Astrocyte (in vitro differentiated cells and primary cell): ENCODE data around the gene CMIP. TPM values are rescaled to one million over a fixed set of nuclear protein-coding genes. Genes with fewer than 3 reads are reported as not detected.

Source experiments
- DNase-seq: peaks from one replicate; pipeline ENCODE4 v3.0.0-alpha.2; 2010; ENCODE audit warnings: low read depth
- FAIRE-seq: peaks from 2 replicates; lab custom pipeline; 2011; peaks lifted over from hg19 to GRCh38; lab: Jason Lieb, UNC
- H2AFZ ChIP-seq: 2 replicates; pipeline ENCODE4 v1.6.0; 2012; ENCODE audit warnings: low read depth, low read length, inconsistent platforms
- H3K27ac ChIP-seq: 2 replicates; pipeline ENCODE4 v1.5.1; 2011; ENCODE audit warnings: low read depth, low read length, inconsistent platforms
- H3K27me3 ChIP-seq: 2 replicates; pipeline ENCODE4 v1.6.0; 2011; ENCODE audit warnings: low read length, inconsistent platforms; ENCODE audit not compliant: insufficient read depth
- H3K36me3 ChIP-seq: 2 replicates; pipeline ENCODE4 v1.5.1; 2011; ENCODE audit warnings: low read length, inconsistent platforms; ENCODE audit not compliant: insufficient read depth
- H3K4me1 ChIP-seq: 2 replicates; pipeline ENCODE4 v1.5.1; 2011; ENCODE audit warnings: low read length, inconsistent platforms; ENCODE audit not compliant: insufficient read depth
- H3K4me2 ChIP-seq: 2 replicates; pipeline ENCODE4 v1.6.0; 2012; ENCODE audit warnings: low read length, inconsistent platforms
- H3K4me3 ChIP-seq: 2 replicates; pipeline ENCODE4 v1.5.1; 2011; ENCODE audit warnings: low read depth, mild to moderate bottlenecking, low read length, inconsistent platforms; ENCODE audit not compliant: insufficient read depth
- H3K79me2 ChIP-seq: 2 replicates; pipeline ENCODE4 v1.6.0; 2012; ENCODE audit warnings: mild to moderate bottlenecking, low read length, inconsistent platforms; ENCODE audit not compliant: insufficient read depth
- H3K9ac ChIP-seq: 2 replicates; pipeline ENCODE4 v1.6.0; 2012; ENCODE audit warnings: mild to moderate bottlenecking, low read length, inconsistent platforms
- H3K9me3 ChIP-seq: 2 replicates; pipeline ENCODE4 v1.5.1; 2012; ENCODE audit warnings: low read depth, mild to moderate bottlenecking, low read length, inconsistent platforms; ENCODE audit not compliant: insufficient read depth
- H4K20me1 ChIP-seq: 2 replicates; pipeline ENCODE4 v1.6.0; 2012; ENCODE audit warnings: low read length, inconsistent platforms; ENCODE audit not compliant: insufficient read depth
- H3K27ac Mint-ChIP-seq: one replicate; pipeline ENCODE4 v1.8.0; 2021; ENCODE audit warnings: mild to moderate bottlenecking, mixed read lengths; ENCODE audit not compliant: unreplicated experiment
- H3K27me3 Mint-ChIP-seq: one replicate; pipeline ENCODE4 v1.8.0; 2021; ENCODE audit warnings: low read depth, mixed read lengths; ENCODE audit not compliant: unreplicated experiment
- H3K36me3 Mint-ChIP-seq: one replicate; pipeline ENCODE4 v1.8.0; 2021; ENCODE audit warnings: low read depth, mixed read lengths; ENCODE audit not compliant: unreplicated experiment
- H3K4me1 Mint-ChIP-seq: one replicate; pipeline ENCODE4 v1.8.0; 2021; ENCODE audit warnings: low read depth, mixed read lengths; ENCODE audit not compliant: unreplicated experiment
- H3K4me3 Mint-ChIP-seq: one replicate; pipeline ENCODE4 v1.8.0; 2021; ENCODE audit warnings: mild to moderate bottlenecking, moderate library complexity, mixed read lengths; ENCODE audit not compliant: unreplicated experiment
- H3K9me3 Mint-ChIP-seq: one replicate; pipeline ENCODE4 v1.8.0; 2021; ENCODE audit warnings: mild to moderate bottlenecking, mixed read lengths; ENCODE audit not compliant: unreplicated experiment
- CTCF ChIP-seq: IDR thresholded peaks from 2 replicates; pipeline ENCODE4 v1.5.1; 2011; ENCODE audit warnings: low read depth, mild to moderate bottlenecking, inconsistent platforms, low read length, moderate library complexity; ENCODE audit not compliant: insufficient read depth
- EZH2 ChIP-seq: IDR thresholded peaks from 2 replicates; pipeline ENCODE4 v1.6.1; 2012; ENCODE audit warnings: mild to moderate bottlenecking, low read length, inconsistent platforms; ENCODE audit not compliant: insufficient read depth
- total RNA-seq: library from RNA; stranded (reverse); gene quantifications from 2 replicates; pipeline ENCODE4 v1.2.1, GENCODE V29; 2021

The CMIP gene
- total RNA-seq, 1 donor from 2014 or later: 71.5 TPM

DNA sequence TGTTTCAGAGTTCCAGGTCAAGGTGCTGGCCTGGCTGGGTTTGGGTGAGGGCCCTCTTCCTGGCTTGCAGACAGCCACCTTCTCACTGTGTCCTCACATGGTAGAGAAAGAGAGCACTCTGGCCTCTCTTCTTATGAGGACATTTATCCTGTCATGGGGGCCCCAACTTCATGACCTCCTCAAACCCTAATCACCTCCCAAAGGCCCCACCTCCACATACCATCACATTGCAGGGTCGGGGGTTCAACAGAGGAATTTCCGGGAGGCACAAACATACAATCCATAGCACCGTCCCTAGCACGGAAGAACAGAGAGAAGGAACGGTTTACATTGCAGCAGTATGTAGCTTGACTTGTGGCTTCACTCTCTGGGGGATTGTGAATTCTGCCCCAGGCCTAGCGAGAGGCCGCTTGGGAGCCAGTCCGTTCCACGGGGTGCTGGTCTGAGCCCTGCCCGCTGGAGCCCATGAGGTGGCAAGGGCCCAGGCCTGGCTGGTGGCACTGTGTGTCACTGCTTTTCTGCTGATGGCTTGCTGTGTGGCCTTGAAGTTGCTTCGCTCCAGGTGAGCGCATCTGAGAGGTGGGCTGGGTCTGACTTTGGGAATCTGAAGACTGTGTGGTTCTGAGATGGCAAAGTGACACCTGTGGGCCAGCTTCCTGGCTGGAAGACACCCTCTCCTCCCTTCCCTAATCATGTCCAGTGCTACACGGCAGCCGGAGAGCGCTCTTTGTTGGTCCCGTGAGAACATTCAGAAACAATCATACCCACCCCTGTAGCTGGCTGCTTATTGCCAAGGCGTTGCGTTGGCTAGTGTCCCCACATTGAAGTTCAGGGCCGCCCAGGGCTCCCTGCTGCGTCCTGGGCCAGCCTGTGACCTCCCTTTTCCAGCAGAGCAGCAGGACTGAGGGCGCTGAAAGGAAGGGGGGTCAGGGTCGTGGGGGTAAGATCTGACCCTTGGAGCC, 98.3 kb downstream of the CMIP start:
- peak overlapping the region; percentile 54 for H3K4me3 Mint-ChIP-seq
- TF ChIP-seq CTCF (no peak), EZH2 (no peak)
- no peaks in the 10 kb centered on the region for H3K36me3 ChIP-seq
- H3K27ac Mint-ChIP-seq: no peak overlapping the region
- no peaks in the 10 kb centered on the region for H3K9me3 ChIP-seq
- peaks cover 84% of the 10 kb centered on the region for H4K20me1 ChIP-seq
- H3K27ac ChIP-seq: peak overlapping the region; percentile 64
- H3K4me1 ChIP-seq: peaks cover 34% of the 10 kb centered on the region
- no peak for FAIRE-seq
- H3K79me2 ChIP-seq: peaks cover 94% of the 10 kb centered on the region
- H3K27me3 Mint-ChIP-seq: no peaks in the 10 kb centered on the region
- peaks cover 2% of the 10 kb centered on the region for H3K36me3 Mint-ChIP-seq
- peak overlapping the region; percentile 15 for H2AFZ ChIP-seq
- DNase-seq: no peak
- H3K4me2 ChIP-seq: peak overlapping the region; percentile 66
- H3K9me3 Mint-ChIP-seq: no peaks in the 10 kb centered on the region
- peak overlapping the region; percentile 5 for H3K4me3 ChIP-seq
- no peaks in the 10 kb centered on the region for H3K27me3 ChIP-seq
- H3K4me1 Mint-ChIP-seq: peaks cover 41% of the 10 kb centered on the region
- peak overlapping the region; percentile 64 for H3K9ac ChIP-seq

DNA sequence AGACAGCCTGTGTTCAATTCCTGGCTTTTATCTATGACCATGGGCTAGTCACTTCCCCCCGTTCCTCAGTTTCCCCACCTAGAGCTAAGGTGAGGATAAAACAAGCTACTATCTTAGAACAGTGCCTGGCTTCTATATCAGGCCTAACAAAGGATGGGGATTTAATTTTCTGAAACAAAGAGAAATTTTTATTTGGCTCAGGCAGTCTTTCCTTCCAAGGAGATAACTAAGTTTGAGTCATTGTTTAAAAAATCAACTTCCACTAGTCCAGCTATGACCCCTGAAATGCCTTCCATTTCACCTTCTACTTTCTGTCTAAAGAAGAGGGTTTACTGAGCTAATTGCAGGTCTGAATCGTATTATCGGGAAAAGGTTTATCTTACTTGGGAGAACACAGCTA, 99.0 kb downstream of the CMIP start:
- H4K20me1 ChIP-seq: peaks cover 78% of the 10 kb centered on the region
- H3K36me3 ChIP-seq: no peaks in the 10 kb centered on the region
- TF ChIP-seq EZH2: no peak
- TF ChIP-seq CTCF: no peak
- peak overlapping the region; percentile 15 for H2AFZ ChIP-seq
- H3K27me3 ChIP-seq: no peaks in the 10 kb centered on the region
- no peaks in the 10 kb centered on the region for H3K9me3 ChIP-seq
- H3K9ac ChIP-seq: peak overlapping the region; percentile 64
- peak overlapping the region; percentile 66 for H3K4me2 ChIP-seq
- peaks cover 31% of the 10 kb centered on the region for H3K4me1 ChIP-seq
- Mint-ChIP-seq H3K27ac (peak overlapping the region; percentile 3), H3K4me1 (peaks cover 38% of the 10 kb centered on the region), H3K4me3 (no peak overlapping the region), H3K27me3 (no peaks in the 10 kb centered on the region), H3K9me3 (no peaks in the 10 kb centered on the region), H3K36me3 (peaks cover 2% of the 10 kb centered on the region)
- peak overlapping the region; percentile 64 for H3K27ac ChIP-seq
- DNase-seq (peak; percentile 38), FAIRE-seq (peak; percentile 17)
- H3K4me3 ChIP-seq: peak overlapping the region; percentile 5
- peaks cover 93% of the 10 kb centered on the region for H3K79me2 ChIP-seq
